Measurements from ENCODE around the gene SMAD3. TPM values are rescaled to one million over a fixed set of nuclear protein-coding genes. Genes with fewer than 3 reads are reported as not detected.

SMAD3 gene
- total RNA-seq, 1 experiment from 2014 or later: 99.5 TPM

- Histone ChIP-seq H3K27ac (peak overlapping the region; percentile 16; the same call in 1 of the 2 replicates), H3K36me3 (ENCODE audit: low read depth) (peaks cover 43% of the 10 kb centered on the region), H3K4me1 (replicated peaks; ENCODE audit: insufficient read depth) (peaks cover 36% of the 10 kb centered on the region), H3K9me3 (ENCODE audit: insufficient read depth, low read depth) (no peaks in the 10 kb centered on the region), H4K20me1 (ENCODE audit: insufficient read depth) (peaks cover 6% of the 10 kb centered on the region; the same call in 1 of the 2 replicates), H3F3A (ENCODE audit: insufficient read depth, low read depth) (peaks cover 33% of the 10 kb centered on the region; the same call in 1 of the 2 replicates), H3K9me2 (ENCODE audit: insufficient read depth) (no peaks in the 10 kb centered on the region), H3K4me3 (no peak overlapping the region), H2AFZ (no peak overlapping the region), H3K79me2 (ENCODE audit: low read depth) (peaks cover 97% of the 10 kb centered on the region), H3K4me2 (no peak overlapping the region), H3K27me3 (ENCODE audit: insufficient read depth, low read depth) (no peaks in the 10 kb centered on the region)
- CTCF ChIA-PET: no interaction called here
- no peak for DNase-seq
- POLR2A ChIA-PET (ENCODE audit: unreplicated experiment): no interaction called here
- BruUV-seq (replicated peaks): no TSS peak
- TF ChIP-seq CTCF (conservative IDR thresholded peaks at IDR 0.05) (no peak), EZH2 (IDR thresholded peaks at IDR 0.05; ENCODE audit: low read depth) (no peak)
- intact Hi-C loops (cut with micrococcal nuclease; ENCODE audit: unreplicated experiment): no loop called here
These were observed 92.3 kb downstream of the SMAD3 start for GRCh38 chr15:67157521-67158252.

GRCh38 chr15:67158367-67158766 lies 93.0 kb downstream of the SMAD3 start:
- Histone ChIP-seq H4K20me1 (ENCODE audit: insufficient read depth) (peaks cover 6% of the 10 kb centered on the region; the same call in 1 of the 2 replicates), H3K4me1 (replicated peaks; ENCODE audit: insufficient read depth) (peaks cover 36% of the 10 kb centered on the region), H2AFZ (no peak overlapping the region), H3K4me3 (no peak overlapping the region), H3K36me3 (ENCODE audit: low read depth) (peaks cover 41% of the 10 kb centered on the region), H3K79me2 (ENCODE audit: low read depth) (peaks cover 98% of the 10 kb centered on the region), H3K27ac (peak overlapping the region; percentile 26; the same call in 1 of the 2 replicates), H3K9me3 (ENCODE audit: insufficient read depth, low read depth) (no peaks in the 10 kb centered on the region), H3K9me2 (ENCODE audit: insufficient read depth) (no peaks in the 10 kb centered on the region), H3K4me2 (no peak overlapping the region), H3F3A (ENCODE audit: insufficient read depth, low read depth) (peaks cover 28% of the 10 kb centered on the region; the same call in 1 of the 2 replicates), H3K27me3 (ENCODE audit: insufficient read depth, low read depth) (no peaks in the 10 kb centered on the region)
- ChIA-PET CTCF (no interaction called here), POLR2A (ENCODE audit: unreplicated experiment) (no interaction called here)
- TF ChIP-seq EZH2 (IDR thresholded peaks at IDR 0.05; ENCODE audit: low read depth): no peak
- no peak for TF ChIP-seq CTCF (conservative IDR thresholded peaks at IDR 0.05)
- no peak for DNase-seq
- BruUV-seq (replicated peaks): no TSS peak
- intact Hi-C loops (cut with micrococcal nuclease; ENCODE audit: unreplicated experiment): no loop called here

GRCh38 chr15:67161412-67161811 lies 96.0 kb downstream of the SMAD3 start:
- no peak for TF ChIP-seq EZH2 (IDR thresholded peaks at IDR 0.05; ENCODE audit: low read depth)
- no peak overlapping the region for H3K4me2 ChIP-seq
- peaks cover 14% of the 10 kb centered on the region for H3K4me1 ChIP-seq (replicated peaks; ENCODE audit: insufficient read depth)
- H2AFZ ChIP-seq: no peak overlapping the region
- peaks cover 15% of the 10 kb centered on the region for H3K36me3 ChIP-seq (ENCODE audit: low read depth)
- no peaks in the 10 kb centered on the region for H3K9me2 ChIP-seq (ENCODE audit: insufficient read depth)
- H3K9me3 ChIP-seq (ENCODE audit: insufficient read depth, low read depth): no peaks in the 10 kb centered on the region
- intact Hi-C loops (cut with micrococcal nuclease; ENCODE audit: unreplicated experiment): no loop called here
- no TSS peak for BruUV-seq (replicated peaks)
- CTCF ChIA-PET: no interaction called here
- H3K27ac ChIP-seq: peak overlapping the region; percentile 37
- peaks cover 11% of the 10 kb centered on the region; the same call in 1 of the 2 replicates for H3F3A ChIP-seq (ENCODE audit: insufficient read depth, low read depth)
- no peak for DNase-seq
- H3K79me2 ChIP-seq (ENCODE audit: low read depth): peaks cover 86% of the 10 kb centered on the region
- H4K20me1 ChIP-seq (ENCODE audit: insufficient read depth): peaks cover 6% of the 10 kb centered on the region; the same call in 1 of the 2 replicates
- no peaks in the 10 kb centered on the region for H3K27me3 ChIP-seq (ENCODE audit: insufficient read depth, low read depth)
- POLR2A ChIA-PET (ENCODE audit: unreplicated experiment): interaction anchor here (0.5 to 0.7 kb wide), 2 partner anchors 17 to 82 kb away, joined by 3 read pairs; no protein-coding TSS in a partner anchor
- no peak overlapping the region for H3K4me3 ChIP-seq

All from PC-9 (cell line).